ENCODE results near the gene SMPD1.
A peak's percentile ranks its signal among the peaks of the same experiment; 100 is the strongest.

The SMPD1 gene

DNA sequence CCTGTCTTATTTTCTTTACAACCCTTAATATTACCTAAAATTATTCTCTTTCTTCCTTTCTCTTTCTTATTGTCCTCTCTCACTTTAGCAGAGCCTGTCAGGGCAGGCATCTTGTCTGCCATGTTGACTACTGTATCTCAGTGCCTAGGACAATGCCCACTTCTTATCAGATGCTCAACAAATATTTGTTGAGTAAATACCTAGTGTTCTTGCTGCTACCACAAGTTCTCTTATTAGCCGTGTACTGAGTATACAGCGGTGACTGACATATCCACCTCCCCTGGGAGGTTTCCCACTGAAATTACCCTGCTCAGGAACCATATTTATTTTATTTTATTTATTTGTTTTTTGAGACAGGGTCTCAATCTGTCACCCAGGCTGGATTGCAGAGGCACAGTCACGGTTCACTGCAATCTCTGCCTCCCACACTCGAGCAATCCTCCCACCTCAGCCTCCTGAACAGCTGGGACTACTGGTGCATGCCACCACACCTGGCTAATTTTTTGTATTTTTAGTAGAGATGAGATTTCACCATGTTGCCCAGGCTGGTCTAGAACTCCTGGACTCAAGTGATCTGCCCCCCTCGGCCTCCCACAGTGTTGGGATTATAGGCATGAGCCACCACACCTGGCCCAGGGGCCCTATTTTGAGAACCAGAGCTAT lies 43.9 kb downstream of the SMPD1 start:
- DNase-seq (ENCODE audit: extremely low read depth, low read depth) = no peak
- TF ChIP-seq, protein P1, sequence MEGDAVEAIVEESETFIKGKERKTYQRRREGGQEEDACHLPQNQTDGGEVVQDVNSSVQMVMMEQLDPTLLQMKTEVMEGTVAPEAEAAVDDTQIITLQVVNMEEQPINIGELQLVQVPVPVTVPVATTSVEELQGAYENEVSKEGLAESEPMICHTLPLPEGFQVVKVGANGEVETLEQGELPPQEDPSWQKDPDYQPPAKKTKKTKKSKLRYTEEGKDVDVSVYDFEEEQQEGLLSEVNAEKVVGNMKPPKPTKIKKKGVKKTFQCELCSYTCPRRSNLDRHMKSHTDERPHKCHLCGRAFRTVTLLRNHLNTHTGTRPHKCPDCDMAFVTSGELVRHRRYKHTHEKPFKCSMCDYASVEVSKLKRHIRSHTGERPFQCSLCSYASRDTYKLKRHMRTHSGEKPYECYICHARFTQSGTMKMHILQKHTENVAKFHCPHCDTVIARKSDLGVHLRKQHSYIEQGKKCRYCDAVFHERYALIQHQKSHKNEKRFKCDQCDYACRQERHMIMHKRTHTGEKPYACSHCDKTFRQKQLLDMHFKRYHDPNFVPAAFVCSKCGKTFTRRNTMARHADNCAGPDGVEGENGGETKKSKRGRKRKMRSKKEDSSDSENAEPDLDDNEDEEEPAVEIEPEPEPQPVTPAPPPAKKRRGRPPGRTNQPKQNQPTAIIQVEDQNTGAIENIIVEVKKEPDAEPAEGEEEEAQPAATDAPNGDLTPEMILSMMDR (IDR thresholded peaks at IDR 0.05; ENCODE audit: low read depth, low read length) = no peak

DNA sequence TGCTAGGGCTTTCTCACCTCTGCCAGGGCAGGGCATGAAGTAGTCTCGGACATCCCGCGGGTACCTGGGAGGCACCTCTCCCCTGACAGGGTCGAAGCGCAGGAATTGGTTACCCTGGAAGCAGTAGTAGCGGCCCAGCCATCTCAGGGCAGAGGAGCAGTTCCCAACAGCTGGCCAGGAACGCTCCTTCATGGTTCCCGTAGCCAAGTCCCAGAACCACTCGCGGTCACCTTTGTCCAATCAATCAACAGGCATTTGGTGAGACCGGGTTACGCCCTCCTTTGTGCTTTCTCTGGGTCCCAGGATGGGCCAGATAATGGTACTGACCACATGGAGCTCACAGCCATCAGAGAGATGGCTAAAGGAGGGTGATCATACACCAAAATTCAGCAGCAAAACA lies 47.1 kb downstream of the SMPD1 start:
- DNase-seq (ENCODE audit: extremely low read depth, low read depth) = no peak
- TF ChIP-seq, protein P1 (IDR thresholded peaks at IDR 0.05; ENCODE audit: low read depth, low read length) = no peak

DNA sequence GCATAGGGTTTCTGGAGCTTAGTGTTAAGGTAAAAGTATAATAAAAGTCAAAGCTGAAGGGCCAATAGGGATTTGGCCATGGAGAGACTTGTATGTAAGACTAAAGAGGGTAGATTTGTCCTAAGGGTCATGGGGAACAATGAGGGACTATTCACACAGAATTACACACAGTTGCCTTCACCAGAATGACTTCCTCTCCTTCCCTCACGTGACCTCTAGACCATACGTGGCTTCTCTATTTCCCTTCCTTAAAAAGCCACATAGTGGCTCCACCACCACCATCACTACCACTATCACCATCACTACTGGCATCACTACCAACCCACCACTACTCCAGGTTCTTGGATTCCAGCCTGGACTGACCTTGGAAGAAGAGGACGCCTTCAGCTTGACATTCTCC lies 47.7 kb downstream of the SMPD1 start:
- no peak for DNase-seq (ENCODE audit: extremely low read depth, low read depth)
- TF ChIP-seq, protein P1 (IDR thresholded peaks at IDR 0.05; ENCODE audit: low read depth, low read length) = no peak

DNA sequence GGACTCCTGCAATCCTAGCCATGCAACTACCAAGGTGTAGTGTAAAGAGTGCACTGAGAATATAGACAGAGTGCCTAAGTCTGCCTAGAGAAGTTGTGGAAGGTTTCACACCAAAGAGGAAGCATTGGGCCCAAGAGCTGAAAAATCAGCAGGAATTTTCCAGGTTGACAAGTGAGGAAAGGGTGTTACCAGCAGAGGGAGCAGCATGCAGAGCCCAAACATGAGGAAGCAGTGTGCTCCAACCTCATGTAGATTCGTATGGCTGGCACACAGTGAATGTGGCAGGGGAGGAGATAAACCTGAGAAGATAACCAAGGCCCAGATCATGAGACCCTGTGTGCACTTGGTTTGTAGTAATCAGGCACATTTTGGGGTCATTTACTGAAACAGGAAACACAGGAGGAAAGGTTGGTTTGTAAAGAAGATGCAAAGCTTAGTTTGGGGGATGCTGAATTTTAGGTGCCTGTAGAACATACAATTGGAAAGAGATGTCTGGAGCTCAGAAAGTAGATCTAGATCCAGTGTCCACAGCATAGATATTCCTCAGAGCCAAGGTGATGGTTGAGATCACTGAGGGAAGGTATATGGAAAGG lies 48.8 kb downstream of the SMPD1 start:
- TF ChIP-seq, protein P1 (IDR thresholded peaks at IDR 0.05; ENCODE audit: low read depth, low read length) = peak; percentile 74
- peak; percentile 20 for DNase-seq (ENCODE audit: extremely low read depth, low read depth)

DNA sequence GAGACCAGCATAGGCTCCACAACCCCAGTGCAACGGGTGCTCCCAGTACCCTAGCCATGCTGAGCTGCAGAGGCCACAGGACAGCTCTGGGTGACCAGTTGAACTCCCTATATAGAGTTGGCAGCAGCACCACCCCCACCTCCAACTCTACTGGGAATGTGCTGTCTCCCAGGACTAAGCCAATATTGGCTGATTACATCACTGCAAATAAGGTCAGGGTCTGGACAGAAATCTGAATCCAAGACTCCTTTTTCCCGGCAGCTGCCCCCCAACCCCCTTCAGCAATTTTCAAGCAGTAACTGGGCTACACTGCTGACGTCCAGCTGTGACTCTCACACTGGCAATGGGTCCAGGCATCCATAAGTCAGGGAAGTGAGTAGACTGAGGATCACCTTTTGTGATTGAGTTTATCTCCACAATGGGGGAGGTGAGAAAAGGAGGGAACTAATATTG lies 50.7 kb downstream of the SMPD1 start, which contains the start of gene HPX:
TSS of gene HPX (minus strand) at position 82 of the 453 bp plus-strand sequence. CDS start at position 58, 24 bp downstream.
- TF ChIP-seq, protein P1 (IDR thresholded peaks at IDR 0.05; ENCODE audit: low read depth, low read length) = no peak
- DNase-seq (ENCODE audit: extremely low read depth, low read depth) = no peak

DNA sequence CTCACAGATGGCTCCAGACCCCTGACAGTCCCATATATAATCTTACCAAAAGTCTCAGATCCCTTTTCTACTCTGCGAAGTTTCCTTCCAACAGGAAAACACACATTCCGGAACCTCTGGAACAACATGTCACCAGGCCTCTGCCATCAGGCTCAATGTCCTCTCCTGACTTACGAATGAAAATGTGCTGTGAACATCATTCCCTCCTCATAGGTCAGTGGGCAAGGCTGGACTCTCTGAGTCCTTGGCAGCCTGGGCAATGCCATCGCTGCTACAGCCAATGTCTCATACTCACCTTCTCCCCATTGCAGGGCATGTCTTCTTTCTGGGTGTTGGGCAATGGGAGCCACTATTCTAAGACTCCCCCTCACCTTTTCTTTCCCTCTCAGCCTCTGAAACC lies 52.2 kb downstream of the SMPD1 start:
- DNase-seq (ENCODE audit: extremely low read depth, low read depth) = no peak
- TF ChIP-seq, protein P1 (IDR thresholded peaks at IDR 0.05; ENCODE audit: low read depth, low read length) = no peak

DNA sequence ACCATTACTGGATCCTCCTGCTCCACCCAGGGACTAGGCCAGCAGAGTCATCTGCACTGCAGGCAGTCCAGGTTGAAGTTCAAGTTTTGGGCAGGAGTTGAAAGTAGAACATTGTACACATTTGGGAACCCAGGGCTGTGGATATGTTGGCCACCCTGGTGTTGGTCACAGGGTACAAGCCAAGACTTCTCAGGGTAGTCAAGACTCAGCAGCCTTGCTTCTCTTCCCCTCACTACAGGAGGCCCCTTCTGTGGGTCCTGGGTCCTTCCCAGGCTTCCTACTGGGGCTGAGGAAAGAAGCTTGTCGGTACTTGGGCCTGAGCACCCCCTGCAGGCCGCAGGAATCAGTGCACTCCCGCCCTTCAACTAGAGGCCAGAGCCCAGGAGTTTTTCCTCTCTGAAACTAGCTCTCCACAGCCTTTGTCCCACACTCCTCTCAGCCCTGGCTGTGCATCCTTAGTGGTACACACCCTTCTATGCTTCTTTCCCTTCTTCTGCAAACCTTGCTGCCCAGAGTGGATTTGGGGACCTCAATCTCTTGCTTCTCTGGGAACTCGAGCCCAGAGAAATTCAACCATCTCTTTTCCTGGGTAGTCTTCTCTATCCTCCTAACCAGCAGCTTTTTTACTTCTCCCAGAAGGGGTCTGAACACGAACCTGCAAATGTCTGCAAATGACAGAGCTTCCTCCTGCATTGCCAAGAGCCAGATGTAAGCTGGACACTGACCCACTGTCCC lies 53.2 kb downstream of the SMPD1 start:
- TF ChIP-seq, protein P1 (IDR thresholded peaks at IDR 0.05; ENCODE audit: low read depth, low read length) = peak; percentile 90
- peak; percentile 14 for DNase-seq (ENCODE audit: extremely low read depth, low read depth)

All from AG09319 (cell line).